Esophagus (tissue), 2 donors: Measurements from ENCODE around the gene MOCS3. TPM values are rescaled to one million over a fixed set of nuclear protein-coding genes. Genes with fewer than 3 reads are reported as not detected.
A peak's percentile ranks its signal among the peaks of the same experiment; 100 is the strongest.

ENCODE experiments used
- H3K27ac ChIP-seq, 2 donors: one replicate each; pipeline ENCODE4 v1.5.1; 2013; ENCODE audit warnings: low read depth in 2 of 2, mild to moderate bottlenecking in 2 of 2, inconsistent platforms in 1 of 2, low read length in 1 of 2, moderate library complexity in 1 of 2
- H3K27me3 ChIP-seq, 2 donors: one replicate each; pipeline ENCODE4 v1.6.1; 2013; ENCODE audit warnings: low read length in 2 of 2, control low read depth in 1 of 2, mild to moderate bottlenecking in 1 of 2; ENCODE audit not compliant: insufficient read depth in 2 of 2, control insufficient read depth in 1 of 2
- H3K36me3 ChIP-seq, 2 donors: one replicate each; pipeline ENCODE4 v1.6.1; 2013; ENCODE audit warnings: low read length in 1 of 2; ENCODE audit not compliant: control insufficient read depth in 2 of 2, insufficient read depth in 2 of 2
- H3K4me1 ChIP-seq, 2 donors: one replicate each; pipeline ENCODE4 v1.6.1; 2013; ENCODE audit warnings: low read length in 1 of 2; ENCODE audit not compliant: control insufficient read depth in 2 of 2, insufficient read depth in 2 of 2
- H3K4me3 ChIP-seq, 2 donors: one replicate each; pipeline ENCODE4 v1.5.1; 2013; ENCODE audit warnings: low read length in 2 of 2, mild to moderate bottlenecking in 2 of 2, low read depth in 1 of 2, moderate library complexity in 1 of 2
- H3K9me3 ChIP-seq, 2 donors: one replicate each; pipeline ENCODE4 v1.6.1; 2013; ENCODE audit warnings: mild to moderate bottlenecking in 2 of 2, low read depth in 1 of 2, low read length in 1 of 2, moderate library complexity in 1 of 2; ENCODE audit not compliant: control insufficient read depth in 2 of 2, insufficient read depth in 1 of 2
- WGBS, 2 donors: extraction: QIAGEN DNeasy Blood & Tissue Kit; methylation state at CpG; one replicate each; pipeline ENCODE4 v1.1.7; 2013; 5-methylcytosine and 5-hydroxymethylcytosine counted together
- polyA plus RNA-seq, 2 donors: library from polyadenylated mRNA; stranded (reverse); fragments of 200-250 nt; gene quantifications; one replicate each; pipeline ENCODE4 v1.2.3, GENCODE V29; 2013
- donor health status: healthy with polysubstance abuse.
- donor health status: Bipolar disorder and iron deficiency.

The MOCS3 gene
- polyA plus RNA-seq, 2 donors: 1.3 to 2.8 TPM

GRCh38 chr20:50980071-50980681 lies 21.6 kb downstream of the MOCS3 start:
- Histone ChIP-seq H3K27me3 (no peaks in the 10 kb centered on the region), H3K27ac (no peak overlapping the region), H3K4me3 (no peak overlapping the region), H3K36me3 (no peaks in the 10 kb centered on the region), H3K9me3 (no peaks in the 10 kb centered on the region), H3K4me1 (peaks cover 3 to 7% of the 10 kb centered on the region in 2 donors)
- WGBS, 2 donors: 33 to 44% methylated on average over 8 of the region's 8 CpGs

DNA sequence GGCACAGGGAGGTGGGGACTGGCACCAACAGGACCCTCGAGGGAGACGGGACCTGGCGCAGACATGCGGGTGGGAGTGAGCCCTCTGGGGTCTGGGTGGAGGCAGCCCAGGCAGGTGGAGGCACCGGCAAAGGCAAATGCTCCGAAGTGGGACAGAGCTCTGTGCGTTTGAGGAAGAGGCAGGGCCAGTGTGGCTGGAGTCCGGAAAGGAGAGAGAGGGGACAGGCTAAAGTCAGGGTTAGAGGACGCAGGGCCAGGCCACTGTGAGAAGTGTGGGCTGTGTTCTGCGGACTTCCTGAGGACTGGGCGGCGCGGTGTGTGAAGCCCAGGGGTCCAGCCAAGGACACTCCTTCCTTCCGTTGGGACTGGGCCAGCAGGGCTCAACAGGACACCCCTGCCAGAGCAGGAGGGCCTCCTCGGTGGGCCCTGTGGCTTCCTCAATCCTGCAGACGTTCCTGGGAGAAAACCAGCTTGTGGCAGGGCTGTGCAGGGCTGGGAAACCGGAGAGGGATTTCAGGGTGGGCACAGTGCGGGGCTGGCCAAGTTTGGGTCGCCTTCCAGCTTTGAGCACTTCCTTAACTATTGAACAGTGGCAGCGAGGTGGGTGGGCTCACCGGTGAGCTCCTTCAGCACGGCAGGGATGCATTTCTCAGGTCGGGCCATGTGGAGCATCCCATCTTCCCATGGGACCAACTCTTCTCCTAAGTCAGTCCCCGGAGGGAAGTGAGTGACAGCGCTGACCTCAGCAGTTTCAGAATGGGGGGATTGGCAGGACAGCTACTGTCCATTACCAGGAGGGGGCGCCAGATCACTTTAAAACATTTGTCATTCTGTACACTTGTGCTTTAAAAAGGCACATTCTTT lies 22.5 kb downstream of the MOCS3 start:
- Histone ChIP-seq H3K27me3 (no peaks in the 10 kb centered on the region), H3K36me3 (no peaks in the 10 kb centered on the region), H3K27ac (no peak overlapping the region), H3K4me3 (no peak overlapping the region), H3K4me1 (peaks cover 3 to 7% of the 10 kb centered on the region in 2 donors), H3K9me3 (no peaks in the 10 kb centered on the region)
- 48 to 51% methylated on average over 26 of the region's 26 CpGs for WGBS, 2 donors

- H3K4me3 ChIP-seq: no peak overlapping the region
- H3K27me3 ChIP-seq: no peaks in the 10 kb centered on the region
- no peaks in the 10 kb centered on the region for H3K9me3 ChIP-seq
- peaks cover 3 to 7% of the 10 kb centered on the region in 2 donors for H3K4me1 ChIP-seq
- H3K36me3 ChIP-seq: no peaks in the 10 kb centered on the region
- H3K27ac ChIP-seq: no peak overlapping the region
- 74 to 76% methylated on average over 3 of the region's 3 CpGs for WGBS, 2 donors
Measured at GRCh38 chr20:50981714-50982048, 23.1 kb downstream of the MOCS3 start.

DNA sequence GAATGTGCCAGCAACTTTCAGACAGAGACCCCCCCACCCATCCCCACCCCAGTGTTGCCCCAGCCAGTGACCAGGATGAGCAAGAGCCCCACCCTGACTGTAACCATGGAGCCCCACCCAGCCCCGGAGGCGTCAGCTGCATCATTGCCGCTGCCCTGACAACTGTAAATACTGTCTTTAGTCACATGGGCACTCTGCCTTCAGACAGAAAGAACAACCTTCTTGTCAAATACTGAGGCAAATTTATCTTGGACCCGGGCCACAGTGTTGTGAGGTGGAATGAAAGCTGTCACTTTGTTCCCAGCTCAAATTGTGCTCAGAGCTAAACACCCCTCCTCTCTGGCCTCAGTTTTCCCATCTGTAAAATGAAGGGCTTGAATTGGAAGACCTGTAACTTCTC lies 23.7 kb downstream of the MOCS3 start:
- H3K27me3 ChIP-seq: no peaks in the 10 kb centered on the region
- no peak overlapping the region for H3K27ac ChIP-seq
- no peak overlapping the region for H3K4me3 ChIP-seq
- no peaks in the 10 kb centered on the region for H3K36me3 ChIP-seq
- peaks cover 3 to 7% of the 10 kb centered on the region in 2 donors for H3K4me1 ChIP-seq
- 14 to 17% methylated on average over 4 of the region's 4 CpGs for WGBS, 2 donors
- H3K9me3 ChIP-seq: no peaks in the 10 kb centered on the region

- no peaks in the 10 kb centered on the region for H3K27me3 ChIP-seq
- H3K9me3 ChIP-seq: no peaks in the 10 kb centered on the region
- 51 to 54% methylated on average over 2 of the region's 2 CpGs for WGBS, 2 donors
- no peak overlapping the region for H3K4me3 ChIP-seq
- H3K36me3 ChIP-seq: no peaks in the 10 kb centered on the region
- no peak overlapping the region for H3K27ac ChIP-seq
- H3K4me1 ChIP-seq: peaks cover 3 to 7% of the 10 kb centered on the region in 2 donors
Measured at GRCh38 chr20:50983321-50983720, 24.7 kb downstream of the MOCS3 start.

DNA sequence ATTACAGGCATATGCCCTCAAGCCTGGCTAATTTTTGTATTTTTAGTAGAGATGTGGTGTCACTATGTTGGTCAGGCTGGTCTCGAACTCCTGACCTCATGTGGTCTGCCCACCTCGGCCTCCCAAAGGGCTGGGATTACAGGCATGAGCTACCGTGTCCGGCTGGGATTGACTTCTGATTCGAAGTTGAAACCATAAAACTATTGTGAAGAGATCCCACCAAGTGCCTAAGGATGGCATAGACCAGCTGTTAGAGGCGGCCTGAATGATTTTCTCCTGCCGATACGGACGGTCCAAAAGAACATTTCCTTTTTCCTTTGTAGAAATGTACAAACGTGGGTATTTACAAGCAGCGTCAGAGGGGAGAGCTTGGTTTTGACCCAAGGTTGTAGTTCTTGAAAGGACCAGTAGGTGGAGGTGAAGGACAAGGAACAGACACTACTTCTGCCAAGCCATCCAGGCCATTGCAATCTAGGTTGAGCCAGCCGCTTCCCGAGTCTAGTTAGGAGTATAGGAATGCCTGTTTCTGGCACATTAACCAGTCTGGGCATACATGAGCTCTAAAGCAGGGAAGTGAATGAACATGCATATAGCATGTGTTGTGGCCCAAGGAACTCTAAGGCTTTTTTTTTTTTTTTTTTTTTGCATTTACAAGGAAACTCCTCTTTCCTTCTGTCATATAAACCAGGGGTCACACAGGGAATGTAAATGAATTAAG lies 29.0 kb downstream of the MOCS3 start:
- Histone ChIP-seq H3K9me3 (no peaks in the 10 kb centered on the region), H3K27ac (no peak overlapping the region), H3K4me3 (no peak overlapping the region), H3K4me1 (peaks cover 0 to 2% of the 10 kb centered on the region in 2 donors), H3K36me3 (no peaks in the 10 kb centered on the region), H3K27me3 (no peaks in the 10 kb centered on the region)
- 12 to 13% methylated on average over 13 of the region's 13 CpGs for WGBS, 2 donors

GRCh38 chr20:50991076-50991475 lies 32.5 kb downstream of the MOCS3 start:
- Histone ChIP-seq H3K27me3 (no peaks in the 10 kb centered on the region), H3K9me3 (no peaks in the 10 kb centered on the region), H3K36me3 (no peaks in the 10 kb centered on the region), H3K4me1 (peaks cover 0 to 3% of the 10 kb centered on the region in 2 donors), H3K4me3 (no peak overlapping the region), H3K27ac (no peak overlapping the region)
- WGBS, 2 donors: 83 to 84% methylated on average over 3 of the region's 3 CpGs

DNA sequence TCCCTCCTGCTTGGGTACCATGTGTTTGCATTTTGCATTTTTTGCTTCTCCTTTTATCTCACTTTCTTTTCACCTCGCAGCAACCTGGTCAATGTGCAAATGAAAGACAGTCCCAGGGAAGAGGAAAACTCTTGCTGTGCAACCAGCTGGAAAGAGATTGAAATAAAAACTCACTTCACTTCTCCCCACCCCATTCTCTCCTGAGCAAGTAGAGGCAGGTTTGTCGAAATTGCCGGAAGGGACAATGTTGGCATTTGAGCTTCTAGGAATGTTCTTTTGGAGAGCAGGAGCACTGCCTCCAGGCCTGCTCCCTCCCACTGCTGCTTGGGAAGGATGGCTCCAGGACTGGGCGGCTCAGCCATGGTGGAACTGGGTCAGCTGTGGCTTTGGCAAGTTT lies 33.7 kb downstream of the MOCS3 start:
- Histone ChIP-seq H3K9me3 (no peaks in the 10 kb centered on the region), H3K36me3 (no peaks in the 10 kb centered on the region), H3K4me3 (no peak overlapping the region), H3K4me1 (peaks cover 0 to 3% of the 10 kb centered on the region in 2 donors), H3K27me3 (no peaks in the 10 kb centered on the region), H3K27ac (peak overlapping the region in 1 of 2 donors; percentile 42)
- WGBS, 2 donors: 30 to 38% methylated on average over 4 of the region's 4 CpGs

DNA sequence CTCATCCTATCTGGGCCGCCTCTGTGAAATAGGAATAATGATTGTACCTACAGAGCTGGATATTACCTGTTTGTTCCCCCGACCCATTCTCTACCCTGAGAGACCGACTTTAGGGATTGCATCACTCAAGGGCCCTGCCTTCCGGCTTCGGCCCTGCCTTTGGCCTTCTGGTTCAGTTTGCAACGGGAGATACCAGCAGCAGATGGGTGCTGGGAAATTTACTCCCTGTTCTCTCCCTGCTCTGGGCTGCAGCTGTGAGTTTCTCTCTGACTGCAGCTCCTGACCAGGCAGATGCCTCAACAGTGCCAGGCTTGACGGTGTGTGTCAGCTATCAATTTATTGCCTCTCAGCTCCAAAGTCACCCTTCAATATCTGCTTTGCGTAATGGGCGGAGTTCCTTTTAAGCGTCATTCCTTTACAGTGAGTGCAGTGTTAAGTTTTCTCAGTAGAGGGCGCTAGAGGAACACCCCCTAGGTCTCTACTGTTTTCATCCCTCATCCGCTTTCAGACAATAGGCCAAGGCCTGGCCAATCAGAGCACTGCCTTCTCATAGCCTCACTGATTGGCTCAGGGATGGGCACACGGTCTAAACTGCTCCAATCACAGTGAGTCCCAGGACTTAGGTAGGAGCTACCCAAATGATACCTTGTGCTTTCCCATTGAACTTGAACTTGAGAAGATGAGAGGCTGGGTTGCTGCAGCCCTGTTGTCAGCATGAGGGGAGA lies 34.3 kb downstream of the MOCS3 start:
- H3K4me1 ChIP-seq: peaks cover 0 to 3% of the 10 kb centered on the region in 2 donors
- no peak overlapping the region for H3K4me3 ChIP-seq
- no peaks in the 10 kb centered on the region for H3K9me3 ChIP-seq
- no peaks in the 10 kb centered on the region for H3K27me3 ChIP-seq
- peak overlapping the region in 1 of 2 donors; percentile 42 for H3K27ac ChIP-seq
- 30 to 34% methylated on average over 13 of the region's 13 CpGs for WGBS, 2 donors
- H3K36me3 ChIP-seq: no peaks in the 10 kb centered on the region
